GM18526 (cell line): ENCODE measurements around the gene GABRR2.

Experiments used
- POLR2A ChIP-seq: IDR thresholded peaks from 3 replicates; pipeline ENCODE4 v1.6.1; 2011; ENCODE audit not compliant: insufficient read length; ENCODE audit errors: extremely low read depth

GABRR2 gene

GRCh38 chr6:89348372-89348771 lies 33.3 kb upstream of the GABRR2 start:
- no peak for TF ChIP-seq POLR2A

DNA sequence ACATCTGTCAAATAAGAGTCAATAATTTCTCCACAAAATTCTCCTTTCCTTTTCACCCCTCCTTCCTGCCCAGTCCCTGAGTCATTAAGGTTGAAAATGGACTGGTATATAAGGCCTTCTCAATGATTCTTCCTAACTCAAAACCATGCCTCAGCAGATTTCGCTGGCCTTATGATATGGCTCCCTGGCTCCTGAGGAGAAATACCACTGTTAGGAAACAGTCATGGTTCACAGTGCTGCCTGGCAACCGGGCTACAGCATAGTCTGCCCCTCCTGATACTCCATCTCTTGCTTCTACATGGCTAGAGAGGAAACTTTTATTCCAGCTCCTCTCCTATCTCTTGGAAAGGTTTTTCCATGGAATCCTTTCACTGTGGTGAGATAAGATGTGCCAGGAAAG lies 32.7 kb upstream of the GABRR2 start:
- no peak for TF ChIP-seq POLR2A

- no peak for TF ChIP-seq POLR2A
Measured at GRCh38 chr6:89346433-89346832, 31.3 kb upstream of the GABRR2 start.

DNA sequence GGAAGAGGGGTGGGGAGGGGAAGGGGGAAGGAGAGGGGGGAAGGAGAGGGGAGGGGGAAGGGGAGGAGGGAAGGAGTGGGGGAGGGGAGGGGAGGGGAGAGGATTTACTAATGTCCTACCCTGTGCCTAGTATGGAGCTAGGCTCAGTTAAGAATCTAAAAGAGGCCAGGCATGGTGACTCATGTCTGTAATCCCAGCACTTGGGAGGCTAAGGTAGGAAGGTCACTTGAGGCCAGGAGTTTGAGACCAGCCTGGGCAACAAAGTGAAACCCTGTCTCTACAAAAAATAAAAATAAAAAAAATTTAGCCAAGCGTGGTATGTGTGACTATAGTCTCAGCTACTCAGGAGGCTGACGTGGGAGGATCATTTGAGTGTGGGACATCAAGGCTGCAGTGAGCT lies 24.5 kb upstream of the GABRR2 start:
- TF ChIP-seq POLR2A: no peak

- no peak for TF ChIP-seq POLR2A
Measured at GRCh38 chr6:89335164-89335563, 20.1 kb upstream of the GABRR2 start.

DNA sequence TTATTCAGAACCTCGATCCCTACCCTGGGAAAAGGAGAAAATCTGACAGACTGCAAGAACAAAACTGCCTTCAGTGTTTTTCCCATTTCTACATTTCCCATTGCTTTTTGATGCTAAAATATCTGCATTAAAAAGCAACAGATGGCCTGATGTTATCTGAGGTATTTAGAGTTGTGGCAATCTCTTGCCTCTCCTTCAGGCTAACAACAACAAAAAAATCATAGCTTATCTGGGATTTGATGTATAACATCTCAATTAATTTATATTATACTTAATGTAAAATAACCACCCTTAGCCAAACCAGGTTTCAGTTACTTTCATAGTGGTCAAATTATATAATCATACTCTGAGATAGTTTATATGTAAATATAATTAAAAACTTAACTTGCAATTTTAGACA lies 15.8 kb upstream of the GABRR2 start:
- no peak for TF ChIP-seq POLR2A

DNA sequence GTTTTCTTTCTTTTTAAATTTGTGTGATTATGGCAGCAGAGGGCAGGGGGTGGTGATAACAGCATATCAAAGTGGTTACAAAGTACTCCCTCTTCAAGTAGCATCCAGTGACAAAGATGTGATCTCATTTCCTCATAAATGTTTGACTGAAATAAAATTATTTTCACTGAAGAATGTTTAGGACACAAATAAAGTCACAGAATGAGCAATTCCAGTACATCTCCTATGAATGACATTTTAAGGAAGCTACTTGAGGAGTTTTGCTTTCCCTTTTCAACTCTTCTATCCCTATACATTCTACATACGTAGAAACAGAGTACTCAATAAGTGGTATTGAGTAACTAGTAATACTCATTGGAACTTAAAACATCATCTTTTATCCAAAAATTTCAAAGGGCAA lies 13.9 kb upstream of the GABRR2 start:
- no peak for TF ChIP-seq POLR2A

DNA sequence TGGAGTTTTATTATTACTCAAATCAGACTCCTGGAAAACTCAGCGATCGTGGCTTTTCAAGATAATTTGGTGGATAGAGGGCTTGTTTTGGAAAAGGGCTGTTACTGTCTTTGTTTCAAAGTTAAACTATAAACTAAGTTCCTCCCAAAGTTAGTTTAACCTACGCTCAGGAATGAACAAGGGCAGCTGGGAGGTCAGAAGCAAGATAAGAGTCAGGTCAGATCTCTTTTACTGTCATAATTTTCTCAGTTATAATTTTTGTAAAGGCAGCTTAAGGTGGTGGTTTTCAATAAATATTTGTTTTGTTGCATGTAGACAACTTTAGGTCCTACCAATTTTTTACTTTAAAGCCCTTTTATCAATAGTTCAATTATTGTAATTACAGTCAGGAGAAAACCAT lies 9.2 kb upstream of the GABRR2 start:
- TF ChIP-seq POLR2A: no peak

DNA sequence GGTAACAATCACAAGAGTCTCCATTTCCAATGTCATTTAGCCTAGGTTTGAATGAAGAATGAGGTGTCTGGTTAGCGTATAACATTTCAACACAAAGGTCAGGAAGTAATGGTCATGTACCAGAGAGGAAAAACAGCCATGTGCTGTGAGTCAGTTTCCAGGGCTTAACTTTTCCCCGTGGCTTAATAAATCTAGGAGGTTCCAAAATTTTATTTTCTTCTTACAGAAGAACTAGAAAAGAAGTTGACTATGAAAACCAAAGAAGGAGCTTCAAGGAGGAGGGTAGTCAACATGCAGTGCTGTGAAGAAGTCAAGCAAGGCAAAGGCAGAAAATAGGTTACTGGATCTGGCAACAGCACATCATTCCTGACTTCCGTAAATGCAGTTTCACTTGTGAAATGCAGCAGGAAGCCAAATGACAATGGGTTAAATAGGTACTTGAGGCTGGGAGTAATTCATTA lies 8.4 kb upstream of the GABRR2 start:
- no peak for TF ChIP-seq POLR2A

- no peak for TF ChIP-seq POLR2A
Measured at GRCh38 chr6:89321131-89321970, 6.3 kb upstream of the GABRR2 start.

- TF ChIP-seq POLR2A: no peak
Measured at GRCh38 chr6:89320012-89320559, 5.0 kb upstream of the GABRR2 start.

GRCh38 chr6:89317067-89317466 lies 2.0 kb upstream of the GABRR2 start:
- TF ChIP-seq POLR2A: no peak

- TF ChIP-seq POLR2A: no peak
Measured at GRCh38 chr6:89314692-89315091, 407 bp downstream of the GABRR2 start.

DNA sequence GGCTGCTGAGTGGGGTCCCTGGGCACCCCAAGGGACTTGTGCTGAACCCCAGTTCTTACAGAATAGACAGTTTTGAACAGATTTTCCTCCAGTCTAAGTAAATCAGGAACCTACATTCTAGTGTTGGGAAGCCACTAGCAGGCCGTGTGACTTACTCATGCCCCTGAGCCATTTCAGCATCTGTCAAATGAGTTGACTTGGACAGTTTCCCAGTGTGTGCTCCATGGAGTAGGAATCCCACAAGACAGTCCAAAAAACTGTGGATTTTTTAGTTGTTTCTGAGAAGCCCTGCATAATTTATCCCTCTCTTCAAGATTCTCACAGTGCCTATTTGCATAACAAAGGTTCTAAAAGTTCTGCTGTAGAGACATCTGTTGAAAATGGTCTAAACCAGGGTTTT lies 2.1 kb downstream of the GABRR2 start:
- TF ChIP-seq POLR2A: no peak

DNA sequence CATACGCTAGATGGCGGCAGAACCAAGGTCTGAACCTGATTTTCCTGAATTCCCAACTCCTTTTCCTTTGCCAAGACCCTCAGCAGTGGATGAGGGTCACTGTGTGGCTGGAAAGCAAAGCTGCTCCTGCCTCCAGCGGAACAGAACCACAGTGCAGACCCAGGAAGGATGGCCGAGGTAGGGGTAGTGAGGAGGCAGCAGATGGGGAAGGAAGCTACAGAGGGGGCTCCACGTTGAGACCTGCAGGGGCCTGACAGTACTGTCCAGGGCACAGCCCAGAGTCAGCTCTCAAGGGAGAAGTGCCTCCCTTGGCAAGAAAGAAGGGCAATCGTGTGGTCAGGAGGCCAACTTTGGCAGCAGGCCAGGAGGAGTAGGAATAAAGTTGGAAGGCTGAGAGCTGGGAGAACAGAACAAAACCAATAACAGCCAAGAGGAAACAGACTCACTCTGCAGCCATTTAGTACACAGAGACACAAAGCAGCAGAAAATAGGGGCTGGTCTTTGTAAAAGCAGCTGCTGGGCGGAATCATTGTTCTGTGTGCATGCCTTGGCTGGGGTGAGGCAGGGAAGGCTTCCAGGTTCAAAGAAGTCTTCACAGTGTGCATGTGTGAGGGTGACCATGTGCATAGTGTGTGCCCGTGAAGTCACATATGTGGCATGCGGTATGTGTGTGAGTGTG lies 3.1 kb downstream of the GABRR2 start:
- TF ChIP-seq POLR2A: no peak

DNA sequence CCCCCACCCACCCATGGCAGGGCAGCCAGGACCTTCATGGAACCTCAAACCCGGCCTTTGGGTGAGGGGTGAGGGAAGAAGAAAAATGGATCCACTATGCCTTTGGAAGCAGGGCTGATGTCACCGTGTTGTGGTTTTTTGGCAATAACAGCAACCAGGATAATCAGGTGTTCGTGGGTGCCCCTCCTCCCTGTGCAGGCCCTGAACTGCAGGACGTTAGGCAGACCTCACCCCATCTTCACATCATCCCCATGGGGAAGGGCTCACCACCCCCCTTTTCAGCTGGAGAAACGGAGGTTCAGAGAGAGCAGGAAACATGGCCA lies 3.6 kb downstream of the GABRR2 start:
- no peak for TF ChIP-seq POLR2A
